SIG-M5 treated with dmso at 0.1 percent for 504 hours (cell line): ENCODE results near the gene TTLL10.

Experiments used
- DNase-seq: peaks from one replicate; lab custom pipeline; 2025; ENCODE audit not compliant: unreplicated experiment; lab: John Stamatoyannopoulos, UW

TTLL10 gene

GRCh38 chr1:1204425-1204920 is 30.8 kb downstream of the TTLL10 start:
- no peak for DNase-seq

- no peak for DNase-seq
These were observed 31.5 kb downstream of the TTLL10 start for GRCh38 chr1:1204998-1205768.

- no peak for DNase-seq
These were observed 32.2 kb downstream of the TTLL10 start for GRCh38 chr1:1205769-1206375.

GRCh38 chr1:1206376-1206965 is 32.8 kb downstream of the TTLL10 start, which contains the start of gene TNFRSF18:
Gene TNFRSF18, minus strand, starts transcription at chr1:1206592. Its CDS starts 21 bp downstream, at chr1:1206571.
- no peak for DNase-seq

- DNase-seq: no peak
These were observed 33.4 kb downstream of the TTLL10 start for GRCh38 chr1:1206966-1207531.

- no peak for DNase-seq
These were observed 33.9 kb downstream of the TTLL10 start for GRCh38 chr1:1207571-1207892.

- peak; percentile 14 for DNase-seq
These were observed 35.2 kb downstream of the TTLL10 start for GRCh38 chr1:1208713-1209433.

- DNase-seq: no peak
These were observed 37.3 kb downstream of the TTLL10 start for GRCh38 chr1:1210726-1211540.

GRCh38 chr1:1211541-1212441 is 38.1 kb downstream of the TTLL10 start:
- DNase-seq: no peak

- DNase-seq: no peak
These were observed 39.2 kb downstream of the TTLL10 start for GRCh38 chr1:1212780-1213344.

- DNase-seq: no peak
These were observed 39.9 kb downstream of the TTLL10 start, which contains the start of gene TNFRSF4 for GRCh38 chr1:1213345-1214265. Gene TNFRSF4, minus strand, starts transcription at chr1:1214153. Its CDS starts 26 bp downstream, at chr1:1214127.

GRCh38 chr1:1215080-1215676 is 41.5 kb downstream of the TTLL10 start:
- DNase-seq: no peak

GRCh38 chr1:1215881-1216605 is 42.4 kb downstream of the TTLL10 start:
- DNase-seq: no peak

- no peak for DNase-seq
These were observed 43.3 kb downstream of the TTLL10 start for GRCh38 chr1:1216770-1217620.

- DNase-seq: no peak
These were observed 44.2 kb downstream of the TTLL10 start for GRCh38 chr1:1217621-1218523.
